ENCODE measurements around the gene RALBP1.

DNA sequence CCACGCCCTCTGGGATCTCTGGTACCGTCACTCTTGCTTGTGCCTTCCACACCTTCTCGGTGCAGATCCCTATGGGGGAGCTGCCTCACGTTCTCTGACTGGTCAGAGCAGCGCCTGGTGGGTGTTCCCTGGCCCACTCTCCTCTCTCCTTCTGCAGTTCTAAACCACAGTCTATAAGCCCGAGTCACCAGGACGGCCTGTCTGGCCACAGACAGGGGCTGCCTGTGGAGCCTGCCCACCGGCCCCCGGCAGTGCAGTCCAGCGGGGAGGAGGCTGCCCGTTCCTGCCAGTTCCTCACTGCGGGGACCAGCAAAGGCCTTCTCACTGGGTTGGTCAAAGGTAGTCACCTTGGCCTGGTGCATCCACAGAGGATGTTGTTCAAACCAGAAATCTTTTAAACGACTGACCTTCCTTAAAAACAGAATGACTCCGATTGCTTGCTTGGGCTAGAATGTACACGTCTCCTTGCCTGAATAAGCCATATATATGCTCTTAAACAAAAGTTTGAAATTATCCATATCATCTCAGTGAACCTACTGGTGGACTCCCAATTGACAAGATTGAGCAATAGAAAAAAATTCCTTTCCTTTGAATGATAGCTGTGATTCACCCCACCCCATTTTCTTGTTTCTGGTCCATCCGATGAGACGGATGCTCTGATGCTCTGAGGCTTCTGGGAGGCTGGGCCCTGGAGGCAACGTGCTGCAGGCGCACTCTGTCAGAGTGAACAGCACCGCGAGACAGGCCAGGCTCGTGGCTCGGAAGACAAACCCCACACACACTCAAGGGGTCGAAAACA lies 61.2 kb downstream of the RALBP1 start:
- TF ChIP-seq RAD21 (IDR thresholded peaks at IDR 0.05; ENCODE audit: low read depth) (no peak), YY1 (IDR thresholded peaks at IDR 0.05; ENCODE audit: extremely low read depth, insufficient replicate concordance, low read depth, low read length) (no peak), JUND (IDR thresholded peaks at IDR 0.05) (no peak), EGR1 (IDR thresholded peaks at IDR 0.05; ENCODE audit: low read depth) (no peak), POLR2A (IDR thresholded peaks at IDR 0.05; ENCODE audit: borderline replicate concordance, extremely low read depth, insufficient read depth, insufficient read length) (no peak), POLR2AphosphoS5 (IDR thresholded peaks at IDR 0.05; ENCODE audit: low read depth, low read length) (no peak), EZH2 (IDR thresholded peaks at IDR 0.05) (no peak), FOSL1 (IDR thresholded peaks at IDR 0.05; ENCODE audit: low read depth) (no peak)
- TF ChIP-seq, protein P1, sequence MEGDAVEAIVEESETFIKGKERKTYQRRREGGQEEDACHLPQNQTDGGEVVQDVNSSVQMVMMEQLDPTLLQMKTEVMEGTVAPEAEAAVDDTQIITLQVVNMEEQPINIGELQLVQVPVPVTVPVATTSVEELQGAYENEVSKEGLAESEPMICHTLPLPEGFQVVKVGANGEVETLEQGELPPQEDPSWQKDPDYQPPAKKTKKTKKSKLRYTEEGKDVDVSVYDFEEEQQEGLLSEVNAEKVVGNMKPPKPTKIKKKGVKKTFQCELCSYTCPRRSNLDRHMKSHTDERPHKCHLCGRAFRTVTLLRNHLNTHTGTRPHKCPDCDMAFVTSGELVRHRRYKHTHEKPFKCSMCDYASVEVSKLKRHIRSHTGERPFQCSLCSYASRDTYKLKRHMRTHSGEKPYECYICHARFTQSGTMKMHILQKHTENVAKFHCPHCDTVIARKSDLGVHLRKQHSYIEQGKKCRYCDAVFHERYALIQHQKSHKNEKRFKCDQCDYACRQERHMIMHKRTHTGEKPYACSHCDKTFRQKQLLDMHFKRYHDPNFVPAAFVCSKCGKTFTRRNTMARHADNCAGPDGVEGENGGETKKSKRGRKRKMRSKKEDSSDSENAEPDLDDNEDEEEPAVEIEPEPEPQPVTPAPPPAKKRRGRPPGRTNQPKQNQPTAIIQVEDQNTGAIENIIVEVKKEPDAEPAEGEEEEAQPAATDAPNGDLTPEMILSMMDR (IDR thresholded peaks at IDR 0.05 in 2 of 3, conservative IDR thresholded peaks at IDR 0.05 in 1 of 3; ENCODE audit: borderline replicate concordance in 1 of 3, insufficient read depth in 1 of 3, low read depth in 2 of 3, low read length in 2 of 3): no peak
- TF ChIP-seq, protein P2, sequence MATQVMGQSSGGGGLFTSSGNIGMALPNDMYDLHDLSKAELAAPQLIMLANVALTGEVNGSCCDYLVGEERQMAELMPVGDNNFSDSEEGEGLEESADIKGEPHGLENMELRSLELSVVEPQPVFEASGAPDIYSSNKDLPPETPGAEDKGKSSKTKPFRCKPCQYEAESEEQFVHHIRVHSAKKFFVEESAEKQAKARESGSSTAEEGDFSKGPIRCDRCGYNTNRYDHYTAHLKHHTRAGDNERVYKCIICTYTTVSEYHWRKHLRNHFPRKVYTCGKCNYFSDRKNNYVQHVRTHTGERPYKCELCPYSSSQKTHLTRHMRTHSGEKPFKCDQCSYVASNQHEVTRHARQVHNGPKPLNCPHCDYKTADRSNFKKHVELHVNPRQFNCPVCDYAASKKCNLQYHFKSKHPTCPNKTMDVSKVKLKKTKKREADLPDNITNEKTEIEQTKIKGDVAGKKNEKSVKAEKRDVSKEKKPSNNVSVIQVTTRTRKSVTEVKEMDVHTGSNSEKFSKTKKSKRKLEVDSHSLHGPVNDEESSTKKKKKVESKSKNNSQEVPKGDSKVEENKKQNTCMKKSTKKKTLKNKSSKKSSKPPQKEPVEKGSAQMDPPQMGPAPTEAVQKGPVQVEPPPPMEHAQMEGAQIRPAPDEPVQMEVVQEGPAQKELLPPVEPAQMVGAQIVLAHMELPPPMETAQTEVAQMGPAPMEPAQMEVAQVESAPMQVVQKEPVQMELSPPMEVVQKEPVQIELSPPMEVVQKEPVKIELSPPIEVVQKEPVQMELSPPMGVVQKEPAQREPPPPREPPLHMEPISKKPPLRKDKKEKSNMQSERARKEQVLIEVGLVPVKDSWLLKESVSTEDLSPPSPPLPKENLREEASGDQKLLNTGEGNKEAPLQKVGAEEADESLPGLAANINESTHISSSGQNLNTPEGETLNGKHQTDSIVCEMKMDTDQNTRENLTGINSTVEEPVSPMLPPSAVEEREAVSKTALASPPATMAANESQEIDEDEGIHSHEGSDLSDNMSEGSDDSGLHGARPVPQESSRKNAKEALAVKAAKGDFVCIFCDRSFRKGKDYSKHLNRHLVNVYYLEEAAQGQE (IDR thresholded peaks at IDR 0.05; ENCODE audit: low read depth): no peak
